K562 (cell line): Measurements from ENCODE around the gene TAS2R31. TPM values are rescaled to one million over a fixed set of nuclear protein-coding genes. Genes with fewer than 3 reads are reported as not detected.

Experiments
- ATAC-seq: fragments of 200-7000 bp; cut with Tn5 transposase; 3 replicates; pipeline ENCODE4 v1.9.1; 2020; ENCODE audit warnings: moderate library complexity
- BruUV-seq: library from RNA; stranded (reverse); fragments of 400-500 nt; replicated peaks from 2 replicates; lab custom pipeline; 2021; lab: Mats Ljungman, UMichigan
- CTCF ChIA-PET: fragments of 300-600 bp; formaldehyde crosslinking; extraction: SDS; loops from one replicate; lab custom pipeline; 2021; ENCODE audit warnings: low intra/inter-chr PET ratio; lab: Yijun Ruan, JAX
- POLR2A ChIA-PET: fragments of 300-600, 350-650 bp; sonication (Branson Sonifier 250); formaldehyde crosslinking; extraction: SDS; loops from one replicate; lab custom pipeline; 2021; ENCODE audit warnings: antibody characterized with exemption, inconsistent platforms; lab: Yijun Ruan, JAX
- DNase-seq, 4 experiments: peaks; one replicate each; pipeline versions ENCODE4 v3.0.0 to v3.0.0-alpha.2; 2011 to 2018; ENCODE audit warnings: low spot score in 3 of 4, mixed read lengths in 3 of 4; ENCODE audit errors: extremely low read depth in 1 of 4
- FAIRE-seq: peaks from 2 replicates; lab custom pipeline; 2011; peaks lifted over from hg19 to GRCh38; lab: Jason Lieb, UNC
- H2AFZ ChIP-seq: 2 replicates; pipeline ENCODE4 v1.6.0; 2011; ENCODE audit warnings: low read depth, low read length, control low read depth, inconsistent platforms
- H3K27ac ChIP-seq: fragments of 200-600 bp; 3 replicates; pipeline ENCODE4 v1.8.0; 2011; ENCODE audit warnings: low read depth, mild to moderate bottlenecking, control low read depth, inconsistent platforms, low read length, moderate library complexity, mixed read lengths; ENCODE audit errors: extremely low read depth
- H3K27me3 ChIP-seq, 2 experiments: fragments of 300-600 bp in 1 of 2; 2 replicates in 1 of 2; 3 replicates in 1 of 2; pipeline versions ENCODE4 v1.6.0 to v1.8.0; 2011; ENCODE audit warnings: inconsistent platforms in 2 of 2, low read length in 2 of 2, mild to moderate bottlenecking in 1 of 2, mixed read lengths in 1 of 2, moderate library complexity in 1 of 2; ENCODE audit not compliant: control insufficient read depth in 2 of 2, insufficient read depth in 2 of 2
- H3K36me3 ChIP-seq: fragments of 300-600 bp; 3 replicates; pipeline ENCODE4 v1.8.0; 2011; ENCODE audit warnings: mild to moderate bottlenecking, low read length, inconsistent platforms; ENCODE audit not compliant: control insufficient read depth, insufficient read depth
- H3K4me1 ChIP-seq, 2 experiments: fragments of 200-600 bp in 1 of 2; replicated peaks in 1 of 2; 2 replicates in 1 of 2; 3 replicates in 1 of 2; pipeline versions ENCODE4 v1.5.1 to v1.8.0; 2011; ENCODE audit warnings: inconsistent platforms in 2 of 2, low read length in 2 of 2, mild to moderate bottlenecking in 1 of 2, mixed read lengths in 1 of 2, moderate library complexity in 1 of 2; ENCODE audit not compliant: control insufficient read depth in 2 of 2, insufficient read depth in 2 of 2
- H3K4me2 ChIP-seq: 2 replicates; pipeline ENCODE4 v1.6.1; 2011; ENCODE audit warnings: low read length, control low read depth, inconsistent platforms, mixed read lengths; ENCODE audit not compliant: insufficient read depth
- H3K4me3 ChIP-seq: fragments of 200-600 bp; sonication (generic), shearing (Covaris generic); 2 replicates; pipeline ENCODE4 v1.5.1; 2016; ENCODE audit warnings: control low read depth, inconsistent platforms
- H3K79me2 ChIP-seq: fragments of 200-600 bp; 3 replicates; pipeline ENCODE4 v1.8.0; 2011; ENCODE audit warnings: low read length, inconsistent platforms; ENCODE audit not compliant: control insufficient read depth, insufficient read depth
- H3K9ac ChIP-seq, 2 experiments: 2 replicates each; pipeline versions ENCODE4 v1.6.0 to v1.6.1; 2011; ENCODE audit warnings: low read depth in 2 of 2, low read length in 2 of 2, control low read depth in 1 of 2, inconsistent platforms in 1 of 2, mild to moderate bottlenecking in 1 of 2, mixed read lengths in 1 of 2; ENCODE audit not compliant: insufficient read depth in 1 of 2
- H3K9me1 ChIP-seq: one replicate; pipeline ENCODE4 v1.6.0; 2011; ENCODE audit warnings: inconsistent platforms, mild to moderate bottlenecking, low read length, moderate library complexity; ENCODE audit not compliant: control insufficient read depth, insufficient read depth
- H3K9me3 ChIP-seq: replicated peaks from 2 replicates; pipeline ENCODE4 v1.5.1; 2011; ENCODE audit warnings: low read depth, low read length, inconsistent platforms; ENCODE audit not compliant: control insufficient read depth, insufficient read depth
- H4K20me1 ChIP-seq: replicated peaks from 2 replicates; pipeline ENCODE4 v1.6.1; 2011; ENCODE audit warnings: low read length, inconsistent platforms, mixed read lengths; ENCODE audit not compliant: control insufficient read depth, insufficient read depth
- ADNP ChIP-seq: fragments of 200-800 bp; sonication (Bioruptor generic); IDR thresholded peaks from 2 replicates; pipeline ENCODE4 v1.6.1; 2016; ENCODE audit warnings: missing genetic modification characterization, missing compliant biosample characterization
- CUX1 ChIP-seq: fragments of 200-800 bp; sonication (Bioruptor generic); IDR thresholded peaks from 2 replicates; pipeline ENCODE4 v1.6.1; 2016; ENCODE audit warnings: missing genetic modification characterization, missing compliant biosample characterization
- FIP1L1 ChIP-seq: fragments of 200-400 bp; formaldehyde crosslinking; IDR thresholded peaks from 2 replicates; pipeline ENCODE4 v1.6.1; 2018; ENCODE audit warnings: mild to moderate bottlenecking, low read depth, low read length; ENCODE audit not compliant: poor library complexity, severe bottlenecking
- HDAC6 ChIP-seq: IDR thresholded peaks from 2 replicates; pipeline ENCODE4 v1.6.1; 2012; ENCODE audit warnings: low read depth, mild to moderate bottlenecking, control low read depth, inconsistent platforms, low read length, moderate library complexity
- POLR2A ChIP-seq: fragments of 450-650 bp; conservative IDR thresholded peaks from 2 replicates; pipeline ENCODE4 v1.6.1; 2016
- SAFB2 ChIP-seq: fragments of 200-400 bp; formaldehyde crosslinking; IDR thresholded peaks from 2 replicates; pipeline ENCODE4 v1.6.1; 2018; ENCODE audit warnings: borderline replicate concordance, low read length, low read depth, moderate library complexity; ENCODE audit not compliant: severe bottlenecking
- SMAD4 ChIP-seq: fragments of 250-450 bp; sonication (Bioruptor Pico); conservative IDR thresholded peaks from 2 replicates; pipeline ENCODE4 v1.8.0; 2021; ENCODE audit warnings: inconsistent platforms, mild to moderate bottlenecking, moderate library complexity
- SMC3 ChIP-seq: conservative IDR thresholded peaks from 2 replicates; pipeline ENCODE4 v1.6.1; 2011; ENCODE audit warnings: low read depth, low read length, improper control_type of control experiment; ENCODE audit not compliant: insufficient read depth
- SNIP1 ChIP-seq: fragments of 450-650 bp; IDR thresholded peaks from 2 replicates; pipeline ENCODE4 v1.7.1; 2017; ENCODE audit warnings: low read depth, mild to moderate bottlenecking
- ZNF175 ChIP-seq: fragments of 200-800 bp; sonication (Bioruptor generic); IDR thresholded peaks from 2 replicates; pipeline ENCODE4 v1.6.1; 2016; ENCODE audit warnings: low read depth, mild to moderate bottlenecking, missing genetic modification characterization, missing compliant biosample characterization
- ZNF253 ChIP-seq: fragments of 250-450 bp; sonication (Bioruptor Pico); conservative IDR thresholded peaks from 2 replicates; pipeline ENCODE4 v1.6.1; 2021; ENCODE audit warnings: mild to moderate bottlenecking
- ZNF518B ChIP-seq: fragments of 250-450 bp; sonication (Bioruptor Pico); IDR thresholded peaks from 2 replicates; pipeline ENCODE4 v1.5.0; 2021; ENCODE audit warnings: mild to moderate bottlenecking, moderate library complexity
- WGBS: fragments of 100-300 bp; shearing (Covaris generic); methylation state at CpG from one replicate; pipeline ENCODE4 v1.1.6; 2016; ENCODE audit warnings: low coverage, mixed read lengths; ENCODE audit not compliant: insufficient coverage; ENCODE audit errors: missing lambda C conversion rate; 5-methylcytosine and 5-hydroxymethylcytosine counted together
- in situ Hi-C: fragments of 300-500 bp; cut with MboI; formaldehyde crosslinking; loops from 4 replicates; pipeline ENCODE4 v1.15.0; 2018; ENCODE audit warnings: inconsistent platforms, mixed read lengths
- intact Hi-C: fragments of 100-400 bp; cut with micrococcal nuclease; formaldehyde crosslinking; loops from 2 replicates; pipeline ENCODE4 v1.14.2; 2022
- polyA plus RNA-seq, 8 experiments: library from polyadenylated mRNA; depleted of rRNA in 4 of 8; stranded (reverse) in 5 of 8; unstranded in 3 of 8; fragments of >200 nt; fragmentation: Nextera tagmentation in 2 of 8; fragmentation: Illumina TruSeq in 1 of 8; extraction: Ambion mirVana in 2 of 8; extraction: Trizol in 1 of 8; gene quantifications; 2 replicates each; pipeline versions ENCODE4 v1.2.1 to v1.2.3, GENCODE V29; 2011 to 2014; ENCODE audit warnings: inconsistent platforms in 1 of 8, missing spikeins in 1 of 8
- total RNA-seq, 7 experiments: library from RNA; depleted of rRNA in 6 of 7; stranded (reverse); fragments of >200 nt in 6 of 7; fragmentation: Illumina TruSeq in 2 of 7; extraction: Trizol in 2 of 7; gene quantifications; 2 replicates each; pipeline versions ENCODE4 v1.2.1 to v1.2.3, GENCODE V29; 2011 to 2021; ENCODE audit warnings: low replicate concordance in 1 of 7

TAS2R31 gene
- total and polyA plus RNA-seq, 9 of the 15 experiments (the other 6 are each of a cell fraction or from before 2014, with no cell fraction given) = 0.59 to 3.6 (median 1.4) TPM; not detected in 4

GRCh38 chr12:10994307-10994706 lies 36.9 kb downstream of the TAS2R31 start:
- Histone ChIP-seq H3K4me2 (no peak overlapping the region), H3K9me1 (no peaks in the 10 kb centered on the region), H3K4me1 (no peaks in the 10 kb centered on the region), H3K27ac (no peak overlapping the region), H2AFZ (no peak overlapping the region), H3K4me3 (no peak overlapping the region), H3K79me2 (no peaks in the 10 kb centered on the region), H4K20me1 (no peaks in the 10 kb centered on the region), H3K9ac (no peak overlapping the region), H3K27me3 (no peaks in the 10 kb centered on the region), H3K9me3 (no peaks in the 10 kb centered on the region), H3K36me3 (peaks cover 4% of the 10 kb centered on the region; the same call in 1 of the 3 replicates)
- WGBS = no CpG with 5 or more reads among the region's 3 CpGs
- POLR2A ChIA-PET = no interaction called here
- ATAC-seq = no peak
- no peak for DNase-seq
- CTCF ChIA-PET = no interaction called here
- in situ Hi-C loops = no loop called here
- intact Hi-C loops = no loop called here
- FAIRE-seq = no peak
- no TSS peak for BruUV-seq
- TF ChIP-seq ZNF518B (CRISPR knock-in tag) (no peak), CUX1 (CRISPR knock-in tag) (no peak), ZNF175 (CRISPR knock-in tag) (no peak), POLR2A (no peak), SMAD4 (CRISPR knock-in tag) (no peak), SAFB2 (no peak), SNIP1 (no peak), ZNF253 (CRISPR knock-in tag) (no peak), FIP1L1 (no peak), ADNP (no peak), HDAC6 (no peak), SMC3 (no peak)
